Skin of body (tissue), 2 donors: ENCODE data around the gene INSRR. TPM values are rescaled to one million over a fixed set of nuclear protein-coding genes. Genes with fewer than 3 reads are reported as not detected.

Experiments
- DNase-seq: peaks from one replicate; lab custom pipeline; 2025; lab: John Stamatoyannopoulos, UW
- total RNA-seq: library from RNA; depleted of rRNA; stranded (reverse); fragments of >200 nt; gene quantifications from one replicate; pipeline ENCODE4 v1.2.3, GENCODE V29; 2014

The INSRR gene
- total RNA-seq, 1 donor from 2014 or later: under 0.01 TPM

GRCh38 chr1:156852418-156852874 is 6.5 kb downstream of the INSRR start:
- DNase-seq: no peak

- no peak for DNase-seq
Observed at GRCh38 chr1:156851779-156852417, 7.0 kb downstream of the INSRR start.

GRCh38 chr1:156849151-156849496 is 9.8 kb downstream of the INSRR start:
- DNase-seq: no peak

- DNase-seq: no peak
Observed at GRCh38 chr1:156848461-156849150, 10.3 kb downstream of the INSRR start.

- DNase-seq: no peak
Observed at GRCh38 chr1:156847591-156848460, 11.1 kb downstream of the INSRR start.

- no peak for DNase-seq
Observed at GRCh38 chr1:156846643-156847042, 12.3 kb downstream of the INSRR start.

- DNase-seq: no peak
Observed at GRCh38 chr1:156845953-156846545, 12.9 kb downstream of the INSRR start.

GRCh38 chr1:156845055-156845952 is 13.6 kb downstream of the INSRR start:
- DNase-seq: no peak

GRCh38 chr1:156844638-156845037 is 14.3 kb downstream of the INSRR start:
- DNase-seq: no peak

GRCh38 chr1:156844102-156844501 is 14.8 kb downstream of the INSRR start:
- DNase-seq: no peak

- DNase-seq: no peak
Observed at GRCh38 chr1:156842618-156843300, 16.2 kb downstream of the INSRR start.

- no peak for DNase-seq
Observed at GRCh38 chr1:156841295-156841855, 17.5 kb downstream of the INSRR start.

- DNase-seq: no peak
Observed at GRCh38 chr1:156840898-156841279, 18.0 kb downstream of the INSRR start.

- DNase-seq: no peak
Observed at GRCh38 chr1:156840186-156840897, 18.6 kb downstream of the INSRR start.

- DNase-seq: no peak
Observed at GRCh38 chr1:156839426-156840109, 19.3 kb downstream of the INSRR start.

GRCh38 chr1:156838972-156839371 is 19.9 kb downstream of the INSRR start:
- no peak for DNase-seq

GRCh38 chr1:156836892-156837291 is 22.0 kb downstream of the INSRR start:
- DNase-seq: no peak

GRCh38 chr1:156836041-156836654 is 22.8 kb downstream of the INSRR start:
- DNase-seq: no peak
